ENCODE measurements around the gene NEU1.

Gene NEU1

DNA sequence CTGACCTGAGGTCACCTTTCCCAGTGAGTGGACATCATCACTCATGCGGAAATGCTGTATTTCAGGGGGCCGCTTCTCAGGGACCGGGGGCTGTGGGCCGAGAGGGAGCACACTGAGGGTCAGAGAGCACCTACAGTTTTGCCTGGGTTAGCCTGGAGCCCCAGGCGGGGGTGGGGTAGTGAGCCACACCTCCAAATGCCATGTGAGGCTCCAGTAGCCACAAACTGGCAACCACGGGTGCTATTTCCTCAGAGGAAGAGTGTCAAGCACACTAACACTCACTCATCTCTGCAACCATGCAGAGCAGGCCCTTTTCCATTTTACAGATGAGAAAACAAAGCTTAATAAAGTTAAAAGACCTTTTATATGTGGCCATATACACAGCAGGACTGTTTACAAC lies 30.2 kb upstream of the NEU1 start:
- H3K9ac ChIP-seq (ENCODE audit: low read depth, low read length, poor library complexity, severe bottlenecking), result peak overlapping the region; percentile 40

DNA sequence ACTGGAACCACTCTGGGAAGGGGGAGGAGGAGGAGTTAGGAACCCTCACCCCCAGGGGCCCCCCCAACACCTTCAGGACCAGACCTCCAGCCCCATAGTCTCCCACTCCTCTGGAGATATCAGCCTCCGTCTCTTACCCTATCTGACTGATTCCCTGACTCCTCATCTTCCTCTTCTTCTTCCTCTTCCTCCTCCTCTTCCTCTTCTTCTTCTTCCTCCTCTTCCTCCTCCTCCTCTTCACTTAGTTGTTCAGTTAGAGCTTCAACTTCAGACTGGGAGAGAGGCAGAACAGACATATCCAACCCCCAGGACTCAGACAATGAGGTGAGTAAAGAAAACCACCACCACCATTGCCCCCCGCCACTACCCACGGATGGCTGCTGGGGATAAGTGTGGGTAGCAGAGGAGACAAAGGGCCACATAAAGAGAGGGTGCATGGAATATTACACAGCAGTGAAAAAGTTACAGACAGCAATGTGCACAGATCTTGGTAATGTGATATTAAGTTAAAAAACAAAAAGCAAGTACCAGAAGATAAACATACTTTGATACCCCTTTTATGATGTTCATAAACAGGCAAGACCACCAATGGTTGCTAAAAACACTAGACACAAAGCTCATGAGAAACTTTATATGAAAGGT lies 26.8 kb upstream of the NEU1 start:
- H3K79me2 ChIP-seq (ENCODE audit: insufficient read depth, low read length), result peaks cover 4% of the 10 kb centered on the region; the same call in 1 of the 2 replicates
- H3K36me3 ChIP-seq (ENCODE audit: insufficient read depth, low read length), result peaks cover 77% of the 10 kb centered on the region; the same call in 1 of the 2 replicates
- peaks cover 13% of the 10 kb centered on the region for H3K4me1 ChIP-seq (ENCODE audit: insufficient read depth, low read length, poor library complexity, severe bottlenecking)
- H3K9ac ChIP-seq (ENCODE audit: low read depth, low read length, poor library complexity, severe bottlenecking), result no peak overlapping the region
- H3F3A ChIP-seq (ENCODE audit: low read depth), result no peaks in the 10 kb centered on the region
- peaks cover 6% of the 10 kb centered on the region for H4K20me1 ChIP-seq (ENCODE audit: insufficient read depth, low read length, poor library complexity, severe bottlenecking)
- no peak for TF ChIP-seq EZH2phosphoT487 (IDR thresholded peaks at IDR 0.05; ENCODE audit: borderline replicate concordance)
- TF ChIP-seq, protein P1, sequence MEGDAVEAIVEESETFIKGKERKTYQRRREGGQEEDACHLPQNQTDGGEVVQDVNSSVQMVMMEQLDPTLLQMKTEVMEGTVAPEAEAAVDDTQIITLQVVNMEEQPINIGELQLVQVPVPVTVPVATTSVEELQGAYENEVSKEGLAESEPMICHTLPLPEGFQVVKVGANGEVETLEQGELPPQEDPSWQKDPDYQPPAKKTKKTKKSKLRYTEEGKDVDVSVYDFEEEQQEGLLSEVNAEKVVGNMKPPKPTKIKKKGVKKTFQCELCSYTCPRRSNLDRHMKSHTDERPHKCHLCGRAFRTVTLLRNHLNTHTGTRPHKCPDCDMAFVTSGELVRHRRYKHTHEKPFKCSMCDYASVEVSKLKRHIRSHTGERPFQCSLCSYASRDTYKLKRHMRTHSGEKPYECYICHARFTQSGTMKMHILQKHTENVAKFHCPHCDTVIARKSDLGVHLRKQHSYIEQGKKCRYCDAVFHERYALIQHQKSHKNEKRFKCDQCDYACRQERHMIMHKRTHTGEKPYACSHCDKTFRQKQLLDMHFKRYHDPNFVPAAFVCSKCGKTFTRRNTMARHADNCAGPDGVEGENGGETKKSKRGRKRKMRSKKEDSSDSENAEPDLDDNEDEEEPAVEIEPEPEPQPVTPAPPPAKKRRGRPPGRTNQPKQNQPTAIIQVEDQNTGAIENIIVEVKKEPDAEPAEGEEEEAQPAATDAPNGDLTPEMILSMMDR (conservative IDR thresholded peaks at IDR 0.05; ENCODE audit: low read length), result no peak
- H3K9me2 ChIP-seq (replicated peaks; ENCODE audit: low read depth, low read length), result no peaks in the 10 kb centered on the region
- no peak overlapping the region for H3K4me2 ChIP-seq (ENCODE audit: low read depth, low read length, poor library complexity, severe bottlenecking)
- H3K9me3 ChIP-seq (ENCODE audit: insufficient read depth, low read depth, low read length), result no peaks in the 10 kb centered on the region
- H3K4me3 ChIP-seq (ENCODE audit: low read length, poor library complexity, severe bottlenecking), result no peak overlapping the region
- H3K27me3 ChIP-seq (ENCODE audit: insufficient read depth, low read length, poor library complexity, severe bottlenecking), result no peaks in the 10 kb centered on the region
- no peak overlapping the region for H2AFZ ChIP-seq (ENCODE audit: low read length)

More for the DNA sequence above, 30.2 kb upstream of the NEU1 start:
- peaks cover 21% of the 10 kb centered on the region for H4K20me1 ChIP-seq (ENCODE audit: insufficient read depth, low read length, poor library complexity, severe bottlenecking)
- H3K27me3 ChIP-seq (ENCODE audit: insufficient read depth, low read length, poor library complexity, severe bottlenecking), result peaks cover 4% of the 10 kb centered on the region
- peaks cover 49% of the 10 kb centered on the region; the same call in 1 of the 2 replicates for H3K36me3 ChIP-seq (ENCODE audit: insufficient read depth, low read length)
- H3K4me3 ChIP-seq (ENCODE audit: low read length, poor library complexity, severe bottlenecking), result no peak overlapping the region
- H3K4me2 ChIP-seq (ENCODE audit: low read depth, low read length, poor library complexity, severe bottlenecking), result peak overlapping the region; percentile 54
- no peaks in the 10 kb centered on the region for H3K9me3 ChIP-seq (ENCODE audit: insufficient read depth, low read depth, low read length)
- H3K79me2 ChIP-seq (ENCODE audit: insufficient read depth, low read length), result peaks cover 30% of the 10 kb centered on the region
- TF ChIP-seq, protein P1 (conservative IDR thresholded peaks at IDR 0.05; ENCODE audit: low read length), result no peak
- no peak for TF ChIP-seq EZH2phosphoT487 (IDR thresholded peaks at IDR 0.05; ENCODE audit: borderline replicate concordance)
- H3K9me2 ChIP-seq (replicated peaks; ENCODE audit: low read depth, low read length), result no peaks in the 10 kb centered on the region
- H3F3A ChIP-seq (ENCODE audit: low read depth), result no peaks in the 10 kb centered on the region
- H3K4me1 ChIP-seq (ENCODE audit: insufficient read depth, low read length, poor library complexity, severe bottlenecking), result peaks cover 28% of the 10 kb centered on the region
- H2AFZ ChIP-seq (ENCODE audit: low read length), result no peak overlapping the region

DNA sequence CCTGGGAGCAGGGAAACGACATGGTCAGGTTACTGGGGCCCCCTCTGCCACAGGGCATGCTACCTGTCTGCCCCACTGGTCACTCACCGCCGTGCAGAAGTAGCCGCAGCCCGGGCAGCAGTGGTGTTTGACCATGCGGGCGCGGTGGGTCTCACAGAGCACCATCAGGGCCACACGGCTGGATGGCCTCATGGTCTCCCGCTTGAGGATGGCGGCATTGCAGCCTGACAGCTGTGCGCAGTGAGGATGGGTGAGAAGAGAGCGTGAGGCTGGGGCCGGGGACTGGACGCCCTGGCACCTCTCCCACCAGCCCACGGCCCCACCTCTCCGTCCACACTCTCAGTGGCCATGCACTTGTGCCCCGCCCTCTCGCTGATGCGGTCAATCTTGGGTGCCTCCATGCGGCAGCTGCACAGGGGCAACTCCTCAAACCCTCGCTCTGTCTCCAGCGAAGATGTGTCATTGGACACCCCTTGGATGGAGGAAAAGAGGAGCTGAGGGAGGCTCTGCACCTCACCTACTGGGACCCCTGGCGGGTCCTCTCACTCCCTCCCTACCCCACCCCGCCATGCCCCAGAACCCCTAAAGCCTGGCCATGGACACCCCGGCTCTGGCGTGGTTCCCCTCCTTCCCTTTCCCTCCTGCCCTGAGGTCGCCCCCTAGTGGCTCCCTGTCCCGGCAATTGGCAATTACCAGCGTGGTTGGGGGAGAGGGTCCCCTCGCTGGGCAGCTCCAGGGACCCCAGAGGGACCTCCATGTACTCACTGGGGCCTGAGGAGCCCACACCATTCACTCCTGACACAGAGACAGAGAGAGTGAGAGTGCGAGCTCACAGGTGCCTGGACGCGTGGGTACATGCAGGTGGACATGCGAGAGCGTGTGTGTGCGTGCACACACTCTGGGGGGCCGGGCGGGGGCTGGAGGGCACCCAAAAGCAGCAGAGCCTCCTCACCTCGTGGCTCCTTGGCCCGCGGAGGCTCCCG lies 25.9 kb upstream of the NEU1 start:
- TF ChIP-seq, protein P1 (conservative IDR thresholded peaks at IDR 0.05; ENCODE audit: low read length), result peak; percentile 85
- TF ChIP-seq EZH2phosphoT487 (IDR thresholded peaks at IDR 0.05; ENCODE audit: borderline replicate concordance), result no peak
- Histone ChIP-seq H3F3A (ENCODE audit: low read depth) (no peaks in the 10 kb centered on the region), H3K9me2 (replicated peaks; ENCODE audit: low read depth, low read length) (no peaks in the 10 kb centered on the region), H3K4me2 (ENCODE audit: low read depth, low read length, poor library complexity, severe bottlenecking) (no peak overlapping the region), H3K9ac (ENCODE audit: low read depth, low read length, poor library complexity, severe bottlenecking) (no peak overlapping the region), H2AFZ (ENCODE audit: low read length) (no peak overlapping the region), H3K36me3 (ENCODE audit: insufficient read depth, low read length) (peaks cover 85% of the 10 kb centered on the region; the same call in 1 of the 2 replicates), H3K27me3 (ENCODE audit: insufficient read depth, low read length, poor library complexity, severe bottlenecking) (no peaks in the 10 kb centered on the region), H4K20me1 (ENCODE audit: insufficient read depth, low read length, poor library complexity, severe bottlenecking) (peaks cover 6% of the 10 kb centered on the region), H3K79me2 (ENCODE audit: insufficient read depth, low read length) (peaks cover 4% of the 10 kb centered on the region; the same call in 1 of the 2 replicates), H3K9me3 (ENCODE audit: insufficient read depth, low read depth, low read length) (no peaks in the 10 kb centered on the region), H3K4me1 (ENCODE audit: insufficient read depth, low read length, poor library complexity, severe bottlenecking) (peaks cover 12% of the 10 kb centered on the region), H3K4me3 (ENCODE audit: low read length, poor library complexity, severe bottlenecking) (no peak overlapping the region)

All from Loucy (cell line).